Hindlimb muscle (tissue), 1 donor: ENCODE data around the gene TUBB2B. TPM values are rescaled to one million over a fixed set of nuclear protein-coding genes. Genes with fewer than 3 reads are reported as not detected.
"Not testable (repeated sequence)": the region's sequence is repeated elsewhere in the genome, so short reads cannot be mapped to it uniquely, and the experiment has no call there.

Experiments used
- DNase-seq: peaks from one replicate; pipeline ENCODE4 v3.0.0-alpha.2; 2013
- polyA plus RNA-seq: library from polyadenylated mRNA; unstranded; fragments of 120-200 nt; gene quantifications from one replicate; pipeline ENCODE4 v1.2.1, GENCODE V29; 2013; ENCODE audit not compliant: insufficient read length

TUBB2B gene
- polyA plus RNA-seq, 1 donor: 57.5 TPM

DNA sequence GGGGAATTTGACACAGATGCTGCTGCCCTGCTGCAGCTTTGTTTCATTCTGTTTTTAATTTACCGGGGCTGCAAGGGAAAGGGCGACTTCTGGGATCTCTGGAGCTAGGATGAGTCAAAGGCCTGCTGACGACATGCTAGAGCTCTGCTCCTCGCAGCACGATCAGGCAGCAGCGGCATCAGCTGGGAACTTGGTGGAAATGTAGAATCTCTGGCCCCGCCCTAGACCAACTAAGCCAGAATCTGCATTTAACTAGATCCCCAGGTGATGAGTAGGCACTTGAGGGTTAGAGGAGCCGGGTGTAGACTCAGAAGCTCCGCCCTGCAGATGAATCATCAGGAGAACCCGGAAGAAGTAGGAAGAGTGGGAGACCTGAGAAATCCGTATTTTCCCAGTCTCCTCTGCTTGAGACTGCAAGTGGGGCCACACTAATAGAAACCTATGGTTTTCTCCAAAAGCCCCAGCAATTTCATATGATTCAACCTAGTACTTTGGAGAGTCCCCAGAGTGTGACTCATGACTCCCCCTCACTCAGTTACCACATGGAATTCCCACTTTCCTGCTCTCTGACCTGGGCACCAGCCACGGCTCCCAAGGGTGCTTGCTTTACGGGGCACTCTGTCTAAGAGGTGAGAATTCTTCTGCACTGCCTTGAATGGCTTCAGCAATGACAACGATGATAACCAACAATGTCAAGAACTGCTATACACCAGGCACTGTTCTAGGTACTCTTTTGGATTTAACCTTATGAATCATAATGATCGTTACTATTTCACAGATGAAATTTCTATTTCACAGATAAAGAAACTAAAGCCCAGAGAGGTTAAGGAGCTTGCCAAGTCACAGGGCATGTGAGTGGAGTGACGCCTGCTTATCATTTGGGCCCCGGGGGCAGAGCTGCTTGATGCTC, 18.1 kb downstream of the TUBB2B start:
- no peak for DNase-seq

GRCh38 chr6:3208775-3209113, 18.7 kb downstream of the TUBB2B start:
- no peak for DNase-seq

DNA sequence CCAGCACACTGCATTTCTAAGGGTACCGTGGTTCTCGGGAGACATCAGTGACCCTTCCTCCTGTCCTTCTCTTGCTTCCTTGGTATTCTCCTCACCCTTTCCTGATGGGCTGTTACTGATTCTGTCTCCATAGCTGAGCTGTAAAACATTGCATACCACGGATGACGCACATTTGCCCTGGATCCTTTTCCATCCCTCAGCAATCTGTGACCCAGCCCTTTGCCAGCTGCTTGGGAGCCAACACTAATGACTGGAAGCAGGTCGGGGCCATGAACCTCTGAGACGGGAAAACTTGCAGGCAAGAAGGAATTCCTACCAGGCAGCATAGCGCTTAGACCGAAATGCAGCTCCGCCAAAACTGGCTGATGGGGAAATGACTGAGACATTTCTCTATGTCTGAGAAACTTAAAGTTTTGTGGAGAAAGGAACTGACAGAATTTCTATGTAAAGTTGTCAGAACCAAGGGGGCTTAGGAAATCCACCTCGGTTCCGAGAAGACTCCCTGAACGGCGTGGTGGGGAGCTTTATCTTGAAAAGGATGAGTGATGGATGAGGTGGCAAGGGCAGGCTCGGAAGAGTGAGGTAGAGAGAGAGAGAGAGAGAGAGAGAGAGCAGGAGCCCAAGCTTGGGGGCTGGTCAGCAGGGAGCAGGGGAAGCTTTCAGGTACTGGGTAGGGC, 19.2 kb downstream of the TUBB2B start:
- DNase-seq: no peak

DNA sequence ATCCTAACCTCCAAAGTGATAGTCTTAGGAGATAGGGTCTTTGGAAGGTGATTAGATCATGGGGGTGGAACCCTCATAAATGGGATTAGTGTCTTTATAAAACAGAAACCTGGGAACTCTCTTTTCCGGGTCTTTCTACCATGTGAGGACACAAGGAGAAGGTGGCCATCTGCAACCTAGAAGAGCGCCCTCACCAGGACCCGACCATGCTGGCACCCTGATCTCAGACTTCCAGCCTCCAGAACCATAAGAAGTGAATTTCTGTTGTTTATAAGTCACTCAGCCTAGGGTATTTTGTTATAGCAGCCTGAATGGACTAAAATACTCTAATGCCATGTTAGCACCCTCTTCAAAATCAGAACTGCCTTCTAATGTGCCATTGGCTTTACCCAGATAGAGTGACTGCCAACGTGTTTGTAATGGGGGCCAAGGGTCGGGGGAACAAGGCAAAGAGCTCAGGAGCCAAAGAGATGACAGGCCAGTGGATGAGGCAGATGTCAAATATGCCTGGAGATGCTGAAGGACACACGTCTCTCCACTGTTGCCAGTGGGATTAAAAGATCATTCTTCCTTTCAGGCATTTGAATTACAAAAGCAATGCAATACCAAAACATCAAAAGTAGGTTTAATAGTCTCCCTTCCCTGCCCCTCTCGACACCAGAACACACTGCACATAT, 21.0 kb downstream of the TUBB2B start:
- DNase-seq: no peak

DNA sequence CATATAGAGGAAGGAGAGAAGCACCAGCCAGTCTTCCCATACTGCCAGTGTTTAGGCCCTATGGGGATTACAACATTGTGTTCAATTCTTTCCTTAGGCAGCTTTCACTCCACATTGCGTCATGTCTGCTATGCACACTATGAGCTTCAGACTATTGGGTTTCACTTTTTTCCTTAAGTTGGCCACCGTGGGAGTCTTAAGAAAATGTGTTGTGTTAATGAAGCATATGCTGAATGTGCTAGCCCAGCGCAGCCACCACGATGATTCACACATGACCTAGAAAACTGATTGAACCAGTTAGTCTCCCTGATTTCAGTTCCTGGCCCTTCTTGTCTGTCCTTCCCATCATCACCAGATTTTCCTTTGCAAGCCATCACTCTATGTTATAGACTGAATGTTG, 21.5 kb downstream of the TUBB2B start:
- no peak for DNase-seq

GRCh38 chr6:3204921-3205320, 22.5 kb downstream of the TUBB2B start:
- DNase-seq: no peak

DNA sequence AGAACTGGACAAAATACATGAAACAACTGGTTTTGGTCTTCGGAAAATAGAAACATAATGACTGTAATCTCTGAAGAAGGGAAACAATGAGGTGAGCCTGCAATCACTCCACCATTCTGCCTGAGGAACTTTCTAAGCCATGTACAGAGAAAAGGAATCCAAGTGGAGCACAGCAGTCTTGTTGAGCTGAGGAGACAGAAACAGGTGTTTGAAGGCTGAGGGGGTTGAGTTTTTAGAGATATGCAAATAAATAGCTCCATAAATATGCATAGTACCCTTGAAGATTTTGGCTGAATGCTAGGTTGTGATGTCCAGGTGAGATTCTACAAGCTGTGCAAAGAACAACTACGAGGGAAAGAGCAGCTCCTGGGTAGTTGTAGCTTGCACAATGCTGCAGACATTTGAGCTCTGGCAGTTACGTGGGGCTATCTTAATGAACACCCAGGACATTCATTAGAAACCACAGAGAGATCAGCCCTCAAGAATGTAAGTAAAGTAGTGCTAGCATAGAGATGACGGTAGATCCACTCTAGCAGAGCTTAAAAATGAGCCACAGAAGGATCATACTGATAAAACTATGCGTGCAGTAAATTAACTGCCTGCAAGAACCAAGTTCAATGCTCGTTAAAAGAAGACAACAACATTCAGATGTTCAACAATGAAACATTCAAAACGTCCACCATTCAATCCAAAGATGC, 24.3 kb downstream of the TUBB2B start:
- DNase-seq: no peak

- no peak for DNase-seq
These were observed 26.1 kb downstream of the TUBB2B start for GRCh38 chr6:3201388-3201787.

GRCh38 chr6:3200682-3201081, 26.8 kb downstream of the TUBB2B start:
- DNase-seq: no peak

DNA sequence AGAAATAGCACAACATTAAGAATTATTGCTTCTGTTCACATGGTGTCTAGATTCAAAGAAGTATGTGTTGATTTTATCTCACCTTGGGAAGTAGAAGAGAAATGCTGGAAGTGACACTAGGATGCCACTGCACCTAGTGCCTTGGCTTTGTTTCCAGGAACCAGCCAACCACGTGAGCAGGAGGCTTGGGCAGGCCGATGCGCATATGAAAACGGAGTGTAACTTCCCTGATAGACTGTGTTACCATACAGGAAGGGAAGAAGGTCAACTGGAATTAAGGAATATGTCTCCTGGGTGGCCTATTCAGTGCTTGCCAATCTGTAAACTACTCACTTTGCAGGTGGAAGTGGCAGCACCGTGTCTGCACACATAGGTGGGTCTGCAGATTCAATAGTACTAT, 28.1 kb downstream of the TUBB2B start:
- no peak for DNase-seq

- not testable (repeated sequence) for DNase-seq
These were observed 29.7 kb downstream of the TUBB2B start for GRCh38 chr6:3197734-3198133.

GRCh38 chr6:3196770-3197169, 30.7 kb downstream of the TUBB2B start:
- DNase-seq: no peak

DNA sequence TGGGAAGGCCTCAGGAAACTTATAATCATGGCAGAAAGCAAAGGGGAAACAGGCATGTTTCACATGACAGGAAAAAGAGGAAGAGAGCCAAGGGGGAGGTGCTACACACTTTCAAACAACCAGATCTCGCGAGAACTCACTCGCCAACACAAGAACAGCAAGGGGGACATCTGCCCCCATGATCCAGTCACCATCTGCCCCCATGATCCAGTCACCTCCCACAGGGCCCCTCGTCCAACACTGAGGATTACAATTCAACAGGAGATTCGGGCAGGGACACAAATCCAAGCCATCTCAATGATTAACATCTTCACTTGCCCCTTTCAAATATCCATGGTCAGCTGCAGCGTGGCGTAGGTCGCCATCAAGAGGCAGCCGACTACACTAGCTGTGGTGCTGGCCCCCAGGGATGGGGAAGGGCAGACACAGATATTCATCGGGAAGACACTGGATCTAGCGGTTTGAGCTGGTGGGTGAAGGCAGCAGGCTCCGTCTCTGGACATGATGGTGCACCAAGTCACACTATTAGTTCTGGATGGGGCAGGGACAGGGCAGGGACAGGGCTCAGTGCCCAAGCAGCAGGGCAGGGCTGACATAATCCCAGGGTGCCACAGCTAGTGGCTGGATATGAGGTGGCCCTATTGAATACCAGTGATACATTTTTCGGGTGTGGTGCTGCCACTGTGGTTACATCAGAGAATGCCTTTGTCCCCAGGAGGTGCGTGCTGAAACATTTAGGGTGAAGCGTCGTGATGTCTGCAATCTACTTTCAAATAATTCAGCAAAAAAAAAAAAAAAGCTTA, 31.6 kb downstream of the TUBB2B start:
- DNase-seq: no peak

DNA sequence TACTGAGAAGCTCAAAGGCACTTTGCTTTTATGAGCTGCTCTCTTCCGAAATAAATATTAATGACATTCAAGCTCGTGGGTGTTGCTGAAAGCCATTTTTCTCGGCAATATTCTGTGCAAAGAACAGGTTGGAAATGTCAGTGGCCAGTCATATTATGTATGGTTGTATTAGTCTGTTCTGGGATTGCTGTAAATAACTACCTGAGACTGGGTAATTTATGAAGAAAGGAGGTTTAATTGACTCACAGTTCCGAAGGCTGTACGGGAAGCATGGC, 32.1 kb downstream of the TUBB2B start:
- no peak for DNase-seq

DNA sequence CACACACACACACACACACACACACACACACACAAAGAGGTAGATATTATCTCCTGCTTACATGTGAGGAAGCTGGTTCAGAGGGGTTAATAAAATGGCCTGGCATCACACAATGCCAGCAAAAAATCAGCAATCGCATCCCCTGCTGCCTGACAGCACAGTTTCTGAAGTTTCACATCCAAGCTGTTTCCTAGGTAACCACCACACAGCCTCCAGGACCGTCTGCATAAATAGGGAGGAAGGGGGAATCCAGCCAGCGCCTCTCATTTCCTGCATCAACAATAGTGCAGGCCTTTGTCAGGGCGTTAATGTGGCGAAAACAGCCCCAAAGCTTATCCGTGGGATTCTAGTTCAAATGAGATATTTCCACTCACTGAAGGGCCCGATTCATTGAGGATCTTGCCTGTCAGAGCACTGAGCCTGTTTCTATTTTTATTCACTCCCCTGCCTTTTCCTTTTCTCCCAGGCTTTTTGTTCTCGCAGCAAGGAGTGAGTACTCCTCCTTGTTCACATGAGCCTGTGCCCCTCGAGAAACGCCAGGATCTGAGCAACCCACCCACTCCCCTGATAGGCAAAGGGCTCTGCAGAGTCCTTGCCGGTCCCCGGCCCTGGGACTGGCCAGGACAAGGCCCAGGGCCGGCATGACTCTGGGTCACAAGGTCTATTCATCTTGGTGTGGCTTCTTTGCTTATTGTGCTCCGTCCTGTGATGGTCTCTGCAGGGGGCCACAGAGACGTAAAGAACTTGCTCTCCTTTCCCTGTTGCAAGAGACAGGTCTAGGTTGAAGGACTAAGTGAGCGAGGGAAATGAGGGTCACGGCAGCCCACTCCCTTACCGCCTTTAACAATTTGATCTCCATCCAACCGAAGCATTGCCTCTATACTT, 32.7 kb downstream of the TUBB2B start:
- peak; percentile 70 for DNase-seq

DNA sequence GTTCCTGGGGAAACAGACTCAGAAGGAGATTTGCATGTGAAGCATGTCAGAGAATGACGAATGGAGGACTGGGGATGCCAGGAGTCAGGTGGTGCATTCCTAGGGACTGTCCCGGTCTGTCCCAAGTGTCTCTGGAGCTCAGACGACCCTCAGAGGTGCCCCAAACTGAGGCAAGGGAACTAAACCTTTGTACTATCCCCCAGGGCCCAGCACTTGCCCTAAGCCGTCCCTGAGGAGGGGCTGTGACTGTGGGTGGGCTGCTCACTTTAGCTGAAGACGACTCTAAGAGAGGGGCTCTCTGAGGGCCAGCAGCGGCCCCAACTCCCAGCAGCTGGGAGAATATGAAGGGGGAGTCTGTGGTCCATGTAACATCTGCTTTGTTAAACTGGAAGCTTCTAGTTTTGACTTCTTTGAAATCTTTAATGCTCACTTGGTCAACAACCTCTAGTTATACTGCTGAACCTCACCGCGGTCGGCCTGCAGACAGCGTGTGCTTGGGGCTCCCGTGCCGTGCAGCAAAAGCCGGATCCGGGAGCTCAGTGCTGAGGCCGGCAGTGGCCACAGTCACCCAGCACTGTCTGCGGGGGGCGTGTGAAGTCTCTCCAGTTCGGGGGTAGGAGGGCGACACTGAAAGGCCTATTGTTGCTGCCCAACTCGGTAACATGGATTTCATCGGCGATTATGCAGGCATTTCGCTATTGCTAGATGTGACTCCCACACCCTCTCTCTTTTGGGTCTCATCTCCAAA, 34.2 kb downstream of the TUBB2B start:
- DNase-seq: no peak

GRCh38 chr6:3190779-3191178, 36.7 kb downstream of the TUBB2B start:
- DNase-seq: no peak

DNA sequence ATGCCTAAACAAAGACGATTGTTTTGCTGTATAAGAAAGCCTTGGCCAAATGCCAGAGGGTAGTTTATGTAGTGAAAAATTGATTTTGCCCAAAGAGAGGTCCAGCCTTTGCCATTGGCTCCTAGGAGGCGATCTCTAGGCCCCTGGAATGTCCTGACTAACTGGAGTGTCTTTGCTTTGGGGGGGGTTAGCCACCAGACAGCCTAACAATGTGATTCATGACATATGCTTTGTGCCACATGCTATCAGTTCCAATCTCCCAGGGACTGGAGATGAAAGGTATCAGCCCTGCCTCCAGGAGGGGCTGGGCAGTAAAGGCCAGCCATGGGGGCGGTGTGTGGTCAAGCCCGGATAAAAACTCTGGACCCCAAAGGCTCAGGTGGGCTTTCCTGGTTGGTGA, 37.4 kb downstream of the TUBB2B start:
- DNase-seq: no peak

GRCh38 chr6:3189192-3189591, 38.3 kb downstream of the TUBB2B start:
- DNase-seq: not testable (repeated sequence)

DNA sequence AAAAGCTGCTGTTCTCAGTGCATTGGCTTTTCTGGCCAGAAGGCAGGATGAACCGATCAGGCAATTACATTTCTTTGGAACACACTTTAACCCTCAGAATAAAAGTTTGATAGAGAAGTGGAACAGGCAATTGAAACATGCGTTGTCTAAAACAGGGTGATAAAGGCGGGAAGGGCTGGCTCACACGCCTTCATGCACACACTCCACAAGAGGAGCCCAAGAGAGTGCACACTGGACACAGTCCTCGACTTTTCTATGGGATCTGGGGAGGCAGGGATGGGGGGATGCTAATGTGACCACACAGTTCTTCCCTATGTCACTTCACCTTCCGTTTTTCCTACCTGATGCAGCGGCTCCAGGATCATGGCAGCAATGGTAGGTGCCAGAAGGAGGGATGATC, 39.2 kb downstream of the TUBB2B start:
- DNase-seq: no peak

DNA sequence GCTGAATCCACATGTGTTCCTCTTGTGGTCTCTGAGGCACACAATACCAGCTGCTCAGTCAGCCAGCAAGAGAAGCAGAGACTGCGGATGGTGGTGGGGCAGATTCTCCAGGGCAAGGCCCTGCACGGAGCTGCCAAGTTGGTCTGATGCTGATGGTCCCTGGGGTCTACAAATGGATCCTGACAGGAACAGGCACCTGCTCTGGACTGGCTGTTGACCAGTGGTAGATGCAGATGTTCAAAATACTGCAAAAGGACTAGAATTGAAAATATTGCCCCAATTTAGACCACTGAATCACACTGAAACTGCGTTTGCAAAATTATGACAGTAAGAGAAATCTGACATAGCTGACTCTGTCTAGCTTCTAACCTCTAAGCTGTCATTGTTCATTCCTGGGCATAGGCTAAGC, 40.5 kb downstream of the TUBB2B start:
- no peak for DNase-seq
